ENCODE results near the gene PLPPR3.

The PLPPR3 gene

DNA sequence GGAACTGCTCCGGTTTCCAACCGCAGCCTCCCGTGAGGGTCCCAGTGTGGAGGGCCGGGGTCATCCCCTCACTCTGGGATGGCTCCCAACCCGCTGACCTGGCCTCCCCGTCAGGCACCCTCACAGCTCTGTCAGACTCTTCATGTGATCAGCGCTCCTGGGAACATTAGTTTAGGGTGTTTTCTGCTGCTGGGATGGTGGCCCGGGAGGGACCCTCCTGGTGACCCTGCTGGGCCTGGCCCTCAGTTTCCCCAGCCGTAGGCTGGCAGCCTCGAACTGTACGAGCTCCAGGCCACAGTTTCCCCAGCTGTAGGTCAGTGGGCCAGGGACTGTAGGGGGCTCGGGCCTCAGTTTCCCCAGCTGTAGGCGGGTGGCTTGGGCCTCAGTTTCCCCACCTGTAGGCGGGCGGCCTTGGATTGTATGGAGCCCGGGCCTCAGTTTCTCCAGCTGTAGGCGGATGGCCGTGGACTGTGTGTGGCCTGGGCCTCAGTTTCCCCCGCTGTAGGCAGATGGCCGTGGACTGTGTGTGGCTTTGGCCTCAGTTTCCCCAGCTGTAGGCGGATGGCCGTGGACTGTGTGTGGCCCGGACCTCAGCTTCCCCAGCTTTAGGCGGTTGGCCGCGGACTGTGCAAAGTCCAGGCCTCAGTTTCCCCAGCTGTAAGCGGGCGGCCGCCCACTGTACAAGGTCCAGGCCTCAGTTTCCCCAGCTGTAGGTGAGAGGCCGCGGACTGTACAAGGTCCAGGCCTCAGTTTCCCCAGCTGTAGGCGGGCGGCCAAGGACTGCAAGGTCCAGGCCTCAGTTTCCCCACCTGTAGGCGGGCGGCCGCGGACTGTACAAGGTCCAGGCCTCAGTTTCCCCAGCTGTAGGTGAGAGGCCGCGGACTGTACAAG, 25.8 kb downstream of the PLPPR3 start:
- DNase-seq, result no peak

DNA sequence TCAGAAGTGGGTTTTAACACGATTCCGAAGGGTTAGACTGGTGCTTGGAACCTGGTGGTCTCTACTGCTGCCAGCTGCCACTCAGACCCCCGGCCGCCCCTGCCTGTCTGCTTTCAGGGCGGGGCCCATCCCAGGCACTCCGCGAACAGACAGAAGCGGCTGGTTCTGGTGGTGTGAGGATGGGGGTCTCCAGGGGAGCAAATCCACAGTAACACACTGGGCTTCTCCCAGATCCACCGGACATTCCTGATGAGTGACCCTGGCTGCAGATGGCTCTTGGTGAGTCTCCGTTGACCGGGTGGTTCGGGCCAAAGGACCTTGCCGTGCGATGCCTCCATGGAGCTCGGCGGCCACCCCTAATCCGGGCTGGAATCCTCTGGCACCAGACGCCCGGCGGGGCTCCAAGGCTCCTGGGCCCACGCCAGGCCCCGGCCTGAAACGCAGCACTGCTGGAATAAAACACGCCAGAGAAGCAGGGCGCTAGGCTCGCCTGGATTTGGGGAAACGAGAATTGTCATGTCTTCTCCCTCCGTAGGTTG, 26.6 kb downstream of the PLPPR3 start:
- no peak for DNase-seq

DNA sequence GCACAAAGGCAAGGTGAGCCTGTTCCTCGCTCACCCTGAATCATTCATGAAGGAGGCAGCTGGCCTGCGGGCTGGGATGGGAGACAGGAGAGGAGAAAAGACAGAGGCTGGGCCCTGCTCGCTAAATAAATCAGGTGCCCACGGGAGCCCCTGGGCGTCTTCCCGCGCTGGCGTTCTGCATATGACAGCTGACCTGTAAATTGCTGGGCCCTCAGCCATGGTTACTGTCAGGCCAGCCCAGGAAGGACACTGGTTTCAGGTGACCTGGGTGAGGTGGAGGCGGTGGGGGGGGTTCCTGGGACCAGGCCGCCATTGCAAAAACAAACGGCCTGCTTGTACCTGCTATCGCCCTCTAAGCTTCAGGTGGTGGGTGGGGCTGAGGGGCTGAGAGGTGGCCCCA, 27.9 kb downstream of the PLPPR3 start:
- DNase-seq, result no peak

DNA sequence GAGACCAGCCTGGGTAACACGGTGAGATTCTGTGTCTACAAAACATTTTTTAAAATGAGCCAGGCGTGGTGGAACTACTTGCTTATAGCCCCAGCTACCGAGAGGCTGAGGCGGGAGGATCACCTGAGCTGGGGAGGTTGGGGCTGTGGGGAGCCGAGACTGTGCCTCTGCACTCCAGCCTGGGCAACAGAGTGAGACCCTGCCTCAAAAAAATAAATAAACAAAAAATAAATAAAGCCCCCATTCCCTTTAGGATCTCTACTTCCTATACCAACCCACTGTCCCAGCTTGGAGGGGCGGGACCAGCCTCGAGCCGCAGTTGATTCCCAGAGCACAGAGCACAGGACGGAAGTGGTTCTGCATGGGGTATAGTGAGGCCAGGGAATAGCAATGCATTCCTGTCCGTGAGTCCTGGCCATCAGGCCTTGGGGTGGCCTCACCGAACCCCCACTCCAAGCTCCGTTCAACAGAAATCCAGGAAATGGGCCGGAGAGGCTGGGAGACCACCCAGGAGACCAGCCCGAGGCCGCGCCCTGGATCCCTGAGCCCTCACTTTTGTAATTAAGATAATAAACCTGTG, 29.4 kb downstream of the PLPPR3 start:
- peak; percentile 70 for DNase-seq

DNA sequence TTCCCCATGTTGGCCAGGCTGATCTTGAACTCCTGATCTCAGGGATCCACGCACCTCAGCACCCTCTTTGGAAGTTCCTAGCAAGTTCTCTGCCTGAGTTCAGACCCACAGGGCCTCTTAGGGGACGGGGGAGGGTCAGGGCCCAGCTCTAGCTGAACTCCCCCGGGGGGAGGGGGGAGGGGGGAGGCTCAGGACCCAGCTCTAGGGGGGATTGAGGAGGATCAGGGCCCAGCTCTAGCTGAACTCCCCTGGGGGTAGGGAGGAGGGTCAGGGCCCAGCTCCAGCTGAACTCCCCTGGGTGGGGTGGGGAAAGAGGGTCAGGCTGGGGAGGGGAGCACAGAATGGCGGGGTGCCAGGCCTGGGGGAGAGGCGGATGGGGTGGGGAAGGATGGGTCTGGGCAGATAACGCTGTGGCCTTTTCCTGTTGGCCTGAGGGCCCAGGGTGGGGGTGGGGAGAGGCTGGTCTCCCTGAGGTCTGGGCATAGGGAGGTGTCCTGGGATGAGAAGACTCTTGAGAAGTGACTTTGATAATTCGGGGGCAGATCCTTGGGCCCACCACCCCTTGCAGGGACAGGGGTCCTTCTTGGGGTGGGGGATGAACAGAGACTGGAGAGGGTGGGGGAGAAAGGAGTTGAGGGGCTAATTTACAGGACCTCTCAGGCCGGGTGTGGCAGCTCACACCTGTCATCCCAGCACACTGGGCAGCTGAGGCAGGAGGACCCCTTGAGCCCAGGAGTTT, 30.0 kb downstream of the PLPPR3 start:
- DNase-seq, result peak; percentile 89

DNA sequence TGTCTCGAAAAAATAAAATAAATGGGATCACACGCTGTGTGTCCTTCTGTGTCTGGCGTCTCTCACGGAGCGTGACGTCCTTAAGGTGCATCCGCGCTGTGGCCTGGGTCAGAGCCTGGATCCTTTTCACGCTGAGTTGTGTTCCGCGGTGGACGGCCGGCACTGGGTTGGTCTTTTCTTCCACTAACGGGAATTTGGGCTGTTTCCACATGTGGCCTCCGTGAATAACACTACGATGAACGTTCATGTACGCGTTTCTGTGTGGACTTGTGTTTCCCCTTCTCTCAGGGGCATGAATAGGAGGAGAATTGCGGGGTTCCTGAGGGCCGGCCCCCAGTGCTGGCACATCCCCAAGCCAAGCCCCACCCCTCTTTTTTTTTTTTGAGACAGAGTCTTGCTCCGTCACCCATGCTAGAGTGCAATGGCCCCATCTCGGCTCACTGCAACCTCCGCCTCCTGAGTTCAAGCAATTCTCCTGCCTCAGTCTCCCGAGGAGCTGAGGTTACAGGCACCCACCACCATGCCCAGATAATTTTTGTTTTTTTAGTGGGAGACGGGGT, 30.7 kb downstream of the PLPPR3 start:
- DNase-seq, result no peak

DNA sequence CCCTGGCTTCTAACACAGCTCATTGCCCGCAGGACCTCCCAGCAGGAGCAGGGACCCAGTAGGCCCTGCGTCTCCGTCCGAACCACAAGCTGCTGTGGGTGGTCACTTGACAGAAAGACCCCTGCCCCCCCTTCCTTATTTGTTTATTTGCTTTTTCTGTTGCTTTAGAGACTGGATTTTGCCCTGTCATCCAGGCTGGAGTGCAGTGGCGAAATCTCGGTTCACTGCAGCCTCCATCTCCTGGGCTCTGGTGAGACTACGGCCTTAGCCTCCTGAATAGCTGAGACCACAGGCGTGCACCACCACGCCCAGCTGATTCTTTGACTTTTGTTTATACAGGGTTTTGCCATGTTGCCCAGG, 32.1 kb downstream of the PLPPR3 start:
- no peak for DNase-seq

DNA sequence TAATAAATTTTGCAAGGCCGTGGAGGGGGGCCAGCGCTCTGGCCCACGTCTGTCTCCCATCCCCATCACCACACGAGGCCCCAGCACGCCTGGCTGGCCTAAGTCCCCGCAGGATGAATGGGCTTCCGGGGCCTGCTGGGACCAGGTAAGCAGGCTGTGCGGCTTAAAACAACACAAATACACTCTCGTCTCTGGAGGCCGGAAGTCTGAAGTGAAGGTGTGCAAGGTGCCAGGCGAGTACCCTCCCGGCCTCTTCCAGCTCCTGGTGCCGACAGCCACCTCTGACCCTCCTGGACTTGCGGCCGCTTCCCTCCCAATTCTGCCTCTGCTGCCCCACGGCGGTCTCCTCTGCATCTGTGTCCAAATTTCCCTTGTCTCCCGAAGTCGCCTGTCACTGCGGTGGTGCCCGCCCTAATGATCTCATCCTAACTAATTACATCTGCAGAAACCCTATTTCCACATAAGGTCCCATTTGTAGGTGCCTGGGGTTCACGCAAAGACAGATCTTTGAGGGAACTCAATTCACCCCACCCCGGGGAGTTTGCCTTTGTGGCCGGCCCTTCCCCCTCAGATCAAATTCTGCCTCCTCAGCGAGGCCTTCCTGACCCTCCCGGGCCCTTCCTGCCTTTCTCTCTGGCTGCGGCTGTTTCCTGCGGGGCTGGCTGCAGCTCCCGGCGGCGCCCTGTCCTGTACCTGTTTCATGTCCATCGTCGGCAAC, 32.6 kb downstream of the PLPPR3 start:
- DNase-seq, result no peak

DNA sequence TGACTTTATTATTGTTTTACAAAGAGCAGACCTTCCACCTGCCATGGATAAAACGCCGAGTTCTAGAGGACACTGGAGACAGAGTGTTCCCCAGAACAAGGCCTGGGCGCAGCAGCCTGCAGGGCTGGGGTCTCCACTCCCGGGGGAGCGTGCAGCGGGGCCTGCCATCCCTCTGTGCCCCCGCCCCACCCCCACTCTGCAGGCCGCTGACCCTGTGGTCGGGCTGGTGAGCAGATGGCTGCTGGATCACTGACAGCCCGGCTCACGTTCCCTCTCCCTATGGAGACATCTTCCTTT, 33.1 kb downstream of the PLPPR3 start:
- no peak for DNase-seq

DNA sequence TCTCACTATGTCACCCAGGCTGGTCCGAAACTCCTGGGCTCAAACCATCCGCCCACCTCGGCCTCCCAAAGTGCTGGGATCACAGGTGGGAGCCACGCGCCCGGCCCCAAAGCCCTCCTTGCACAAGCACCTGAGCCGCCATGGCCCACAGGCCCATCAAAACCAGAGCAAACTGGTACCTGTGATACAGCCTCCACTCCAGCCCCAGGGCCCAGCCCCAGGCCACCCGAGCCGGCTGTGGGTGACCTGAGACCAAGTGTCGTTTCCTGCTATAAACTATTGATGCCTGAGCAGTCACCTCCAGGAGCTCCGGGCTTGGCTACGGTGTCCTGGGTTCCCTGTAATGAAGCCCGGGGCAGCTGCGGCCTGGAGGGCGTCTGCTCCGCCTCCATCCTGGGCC, 34.2 kb downstream of the PLPPR3 start:
- DNase-seq, result no peak

DNA sequence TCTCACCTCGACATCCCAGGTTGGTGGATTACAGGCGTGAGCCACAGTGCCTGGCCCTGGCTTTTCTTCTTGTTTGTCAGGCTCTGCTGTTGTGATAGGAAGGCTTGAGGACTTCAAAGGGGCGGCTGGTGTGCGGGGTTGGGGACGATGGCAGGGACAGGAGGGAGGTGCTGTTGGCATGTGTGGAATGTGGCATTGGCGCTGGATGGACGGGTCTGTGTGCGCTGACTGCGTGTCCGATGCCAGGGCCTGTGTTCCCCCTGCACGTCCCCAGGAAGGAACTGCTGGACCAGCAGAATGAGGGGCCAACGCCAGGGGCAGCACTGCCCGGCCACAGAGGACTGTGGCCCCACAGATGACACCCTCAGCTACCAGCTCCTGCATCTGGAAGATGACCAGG, 37.2 kb downstream of the PLPPR3 start:
- no peak for DNase-seq

DNA sequence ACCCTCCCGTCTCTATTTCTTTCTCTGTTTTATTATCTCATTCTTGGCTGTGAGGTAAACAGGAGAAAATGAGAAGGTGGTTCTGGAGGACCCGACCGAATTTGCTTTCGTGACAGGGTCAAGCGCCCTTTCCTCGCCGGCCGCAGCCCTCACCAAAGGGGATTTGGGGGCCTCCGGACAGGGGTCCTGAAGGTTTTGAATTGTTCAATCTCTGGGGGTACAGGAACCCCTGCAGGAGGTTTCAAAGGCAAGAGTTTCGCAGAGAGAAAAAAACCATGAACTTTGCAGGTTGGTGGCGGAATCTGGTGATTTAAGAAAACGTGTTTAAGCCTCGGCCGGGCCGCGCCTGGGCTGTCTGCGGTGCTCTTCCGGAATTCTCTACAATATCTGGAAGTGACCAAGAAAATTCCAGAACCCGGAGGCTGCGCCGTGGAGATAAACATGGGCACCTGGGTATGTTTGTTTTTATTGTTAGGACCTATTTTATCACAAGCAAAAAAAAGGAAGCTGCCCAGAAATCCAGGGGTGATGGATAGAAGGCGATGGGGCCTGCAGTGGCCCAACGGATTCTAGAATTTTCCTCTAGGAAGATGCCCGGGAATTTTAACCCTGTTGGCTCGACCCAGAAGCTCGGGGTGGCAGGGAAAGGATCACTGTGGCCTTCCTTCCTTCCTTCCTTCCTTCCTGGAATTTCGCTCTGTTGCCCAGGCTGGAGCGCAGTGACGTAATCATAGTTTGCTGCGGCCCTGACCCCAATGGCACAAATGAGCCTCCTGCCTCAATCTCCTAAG, 38.7 kb downstream of the PLPPR3 start:
- no peak for DNase-seq

DNA sequence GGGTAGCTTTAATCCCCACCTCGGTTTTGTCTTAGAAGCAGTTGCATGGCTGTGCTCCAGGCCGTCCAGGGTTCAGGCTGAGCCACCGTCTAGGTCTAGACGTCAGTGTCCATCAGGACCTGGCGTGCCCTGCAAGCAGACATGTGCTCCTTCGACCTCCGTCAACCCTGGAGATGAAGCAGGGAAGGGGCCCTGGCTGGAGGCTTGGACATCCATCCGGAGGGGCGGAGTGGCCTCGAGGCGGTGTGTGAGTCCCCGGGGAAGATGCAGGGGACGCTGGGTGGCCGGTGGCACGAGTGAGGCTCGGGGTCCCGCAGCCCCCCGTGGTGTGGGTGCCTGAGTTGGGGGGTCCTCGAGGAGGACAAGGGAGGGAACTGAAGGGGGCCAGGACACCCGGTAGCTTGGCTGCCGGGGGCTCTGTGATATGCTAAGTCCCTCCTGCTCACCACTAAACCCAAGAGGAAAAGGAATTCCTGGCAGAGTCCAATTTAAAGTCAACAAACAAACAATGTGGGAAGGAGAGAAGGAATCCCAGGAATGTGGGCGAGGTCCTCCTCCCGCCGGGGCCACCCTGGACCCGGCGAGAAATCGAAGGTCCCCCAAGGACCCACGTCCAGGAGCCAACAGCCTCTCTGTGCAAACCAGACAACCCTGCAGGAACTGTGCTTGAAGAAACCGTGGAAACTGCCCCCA, 39.4 kb downstream of the PLPPR3 start:
- no peak for DNase-seq

DNA sequence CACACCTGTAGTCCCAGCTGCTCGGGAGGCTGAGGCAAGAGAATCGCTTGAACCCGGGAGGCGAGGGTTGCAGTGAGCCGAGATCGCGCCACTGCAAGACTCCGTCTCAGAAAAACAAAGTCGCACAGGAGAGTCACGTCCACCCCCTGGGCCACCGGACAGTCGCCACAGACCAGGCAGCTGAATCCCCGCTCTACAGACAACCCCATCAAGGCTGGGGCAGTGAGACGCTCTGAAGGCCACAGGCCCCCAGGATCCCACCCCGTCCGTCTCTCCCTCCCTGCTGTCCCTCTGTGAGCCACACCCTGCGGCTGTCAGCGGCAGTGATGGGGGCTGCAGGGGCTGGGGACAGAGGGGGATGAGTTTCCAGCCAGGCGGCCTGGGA, 40.0 kb downstream of the PLPPR3 start:
- no peak for DNase-seq

DNA sequence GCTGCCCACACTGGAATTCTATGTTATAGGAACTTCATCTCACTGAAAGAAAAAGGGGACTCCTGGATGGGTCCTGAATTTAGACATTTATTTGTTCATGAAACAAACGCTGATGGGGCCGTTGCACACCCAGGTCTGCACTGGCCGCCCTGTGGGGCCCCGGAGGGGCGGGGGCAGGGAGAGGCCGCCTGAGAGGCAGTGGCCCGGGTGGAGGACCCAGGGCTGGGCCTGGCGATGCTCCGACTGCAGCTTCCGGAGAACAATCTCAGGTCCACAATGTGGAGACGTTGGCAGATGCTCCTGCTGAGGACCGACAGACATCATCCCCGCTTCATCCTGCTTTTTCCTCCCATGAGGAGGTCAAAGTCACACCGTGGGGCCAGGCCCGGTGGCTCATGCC, 40.8 kb downstream of the PLPPR3 start:
- no peak for DNase-seq

DNA sequence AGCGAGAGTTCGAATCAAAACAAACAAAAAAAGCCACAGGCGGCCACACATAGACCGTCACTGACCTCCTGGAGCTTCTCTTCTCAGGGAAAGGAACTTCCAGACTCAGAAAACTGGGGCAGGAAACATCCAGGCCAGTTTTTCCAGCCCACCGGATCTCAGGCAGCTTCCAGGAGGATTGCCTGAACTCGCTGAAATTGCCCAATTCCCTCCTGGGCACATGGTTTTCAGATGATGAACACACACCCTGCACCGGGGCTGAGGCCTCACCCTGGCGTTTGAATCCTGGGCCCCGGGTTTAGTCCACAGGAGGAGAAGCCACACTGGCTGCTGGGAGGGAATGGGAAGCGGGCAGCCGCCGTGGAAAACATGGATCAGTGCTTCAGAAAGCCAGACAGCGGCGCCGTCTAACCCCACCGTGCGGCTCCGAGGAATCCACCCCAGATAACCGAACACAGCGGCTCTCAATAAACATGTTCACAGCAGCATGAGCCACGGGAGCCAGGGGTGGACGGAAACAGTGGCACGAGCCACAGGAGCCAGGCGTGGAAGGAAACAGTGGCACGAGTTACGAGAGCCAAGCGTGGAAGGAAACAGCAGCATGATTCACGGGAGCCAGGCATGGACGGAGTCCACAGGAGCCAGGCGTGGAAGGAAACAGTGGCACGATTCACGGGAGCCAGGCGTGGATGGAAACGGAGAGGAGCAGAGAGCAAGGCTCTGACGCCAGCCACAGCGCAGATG, 42.7 kb downstream of the PLPPR3 start:
- no peak for DNase-seq

DNA sequence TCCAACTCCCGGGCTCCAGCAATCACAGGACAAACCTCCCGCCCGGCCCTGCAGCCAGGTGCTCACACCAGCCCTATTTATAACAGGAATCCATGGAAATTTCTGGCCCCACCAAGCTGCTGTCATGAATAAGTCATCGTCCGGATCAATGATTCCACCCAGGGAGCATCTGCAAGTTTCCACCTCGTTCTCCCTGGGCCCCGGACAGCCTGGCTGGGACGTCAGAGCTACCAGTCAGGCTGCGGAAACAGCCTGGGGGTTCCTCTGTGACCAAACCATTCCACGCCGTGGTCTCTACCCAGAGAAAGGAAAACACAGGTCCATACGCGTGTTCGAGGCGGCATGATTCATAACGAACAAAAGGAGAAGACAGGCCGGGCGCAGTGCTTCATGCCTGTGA, 45.2 kb downstream of the PLPPR3 start:
- no peak for DNase-seq

DNA sequence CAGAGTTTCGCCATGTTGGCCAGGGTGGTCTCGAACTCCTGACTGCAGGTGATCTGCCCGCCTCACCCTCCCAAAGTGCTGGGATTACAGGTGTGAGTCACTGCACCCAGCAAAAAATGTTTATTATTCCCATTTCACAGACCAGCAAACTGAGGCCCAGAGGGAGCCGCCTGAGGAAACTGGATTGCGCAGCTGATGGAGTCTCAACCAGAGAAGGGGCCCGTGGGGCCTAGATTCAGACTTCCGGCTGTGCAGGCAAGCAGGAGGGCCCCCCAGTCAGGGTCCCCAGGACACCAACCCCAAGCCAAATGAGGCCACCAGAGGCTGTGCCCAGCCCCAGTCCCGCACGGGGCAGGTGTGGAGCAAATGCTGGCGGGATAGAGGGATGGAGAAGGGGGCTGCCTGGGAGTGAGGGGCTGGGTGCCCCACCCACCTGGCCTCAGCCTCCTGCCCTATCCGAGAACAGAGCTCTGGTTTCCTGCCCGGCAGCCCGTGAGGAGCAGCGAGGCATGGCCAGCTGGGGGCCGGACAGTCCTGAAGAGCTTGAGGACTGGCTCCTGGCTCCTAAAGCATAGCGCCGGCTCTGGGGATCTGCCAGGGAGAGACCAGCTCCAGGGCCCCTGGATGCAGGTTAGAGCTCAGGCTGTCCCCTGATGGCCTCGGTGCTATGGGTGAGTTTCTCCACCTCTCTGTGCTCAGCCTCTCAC, 48.9 kb downstream of the PLPPR3 start:
- DNase-seq, result no peak

DNA sequence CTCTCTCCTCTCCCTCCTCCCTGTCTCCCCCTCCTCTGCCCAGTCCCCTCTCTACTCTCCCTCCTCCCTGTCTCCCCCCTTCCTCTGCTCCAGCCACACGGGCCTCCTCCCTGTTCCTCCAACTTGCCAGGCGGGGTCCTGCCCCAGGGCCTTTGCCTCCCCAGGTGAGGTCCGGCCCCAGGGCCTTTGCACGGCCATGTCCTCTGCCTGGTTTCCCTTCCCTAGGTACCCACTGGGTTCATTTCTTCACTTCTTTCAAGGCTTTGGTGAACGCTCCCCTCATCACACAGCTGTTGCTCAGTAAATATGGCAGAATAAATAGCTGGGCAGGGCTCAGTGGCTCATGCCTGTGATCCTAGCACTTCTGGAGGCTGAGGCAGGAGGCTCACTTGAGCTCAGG, 49.7 kb downstream of the PLPPR3 start:
- no peak for DNase-seq

DNA sequence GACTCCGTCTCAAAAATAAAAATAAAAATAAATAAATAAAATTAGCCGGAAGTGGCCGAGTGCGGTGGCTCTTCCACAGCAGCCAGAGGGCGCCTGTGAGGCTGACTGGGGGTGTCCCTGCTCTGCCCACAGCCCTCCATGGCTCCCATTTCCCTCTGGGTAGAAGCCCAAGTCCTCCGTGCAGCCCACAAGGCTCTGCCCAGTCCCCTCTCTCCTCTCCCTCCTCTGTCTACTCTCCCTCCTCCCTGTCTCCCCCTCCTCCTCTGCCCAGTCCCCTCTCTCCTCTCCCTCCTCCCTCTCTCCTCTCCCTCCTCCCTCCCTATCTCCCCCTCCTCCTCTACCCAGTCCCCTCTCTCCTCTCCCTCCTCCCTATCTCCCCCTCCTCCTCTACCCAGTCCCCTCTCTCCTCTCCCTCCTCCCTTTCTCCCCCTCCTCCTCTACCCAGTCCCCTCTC, 50.4 kb downstream of the PLPPR3 start:
- peak; percentile 73 for DNase-seq

Measured in OCI-M1 (cell line).